GM18873 (cell line): ENCODE measurements around the gene NWD2.
"Not testable (repeated sequence)": the region's sequence is repeated elsewhere in the genome, so short reads cannot be mapped to it uniquely, and the experiment has no call there.

ENCODE experiments used
- ATAC-seq: cut with Tn5 transposase; IDR thresholded peaks from one replicate; pipeline ENCODE4 v1.9.1; 2021; ENCODE audit warnings: mild to moderate bottlenecking, moderate library complexity, moderate number of reproducible peaks; ENCODE audit not compliant: unreplicated experiment, low FRiP score

Gene NWD2

DNA sequence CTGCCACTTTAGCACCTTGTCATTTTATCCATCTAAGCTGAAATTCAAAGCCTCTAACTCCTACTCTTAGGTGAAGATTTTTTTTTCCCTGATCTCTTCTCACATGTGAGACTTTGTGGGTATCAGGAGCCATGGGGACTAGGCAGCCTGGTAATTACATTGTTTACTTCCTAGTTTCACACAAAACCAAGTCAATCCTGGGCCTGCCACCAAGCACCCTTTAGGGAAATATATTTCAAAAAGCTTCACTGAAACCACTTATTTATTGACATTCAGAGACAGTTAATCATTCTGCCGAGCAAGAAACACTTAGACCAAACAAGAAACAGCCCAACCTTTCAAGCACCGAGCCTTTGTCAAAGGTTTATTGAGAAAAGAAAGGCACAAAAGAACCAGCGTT, 241.6 kb downstream of the NWD2 start:
- ATAC-seq, result no peak

DNA sequence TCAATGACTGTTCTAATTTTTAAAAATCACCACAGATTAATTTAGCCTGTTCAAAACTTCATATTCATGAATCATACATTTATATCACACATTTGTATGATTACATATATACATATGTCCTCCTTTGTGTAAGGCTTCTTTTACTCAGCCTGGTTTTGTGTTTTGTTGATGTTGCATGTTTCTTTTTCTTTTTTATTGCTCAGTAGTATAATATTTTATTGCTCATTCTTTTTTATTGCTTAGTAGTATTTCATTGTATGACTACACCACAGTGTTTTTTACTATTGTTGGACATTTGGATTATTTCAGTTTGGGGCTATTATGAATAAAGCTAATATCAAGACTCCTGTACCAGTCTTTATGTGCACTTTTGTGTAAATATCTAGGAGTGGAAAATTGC, 243.1 kb downstream of the NWD2 start:
- ATAC-seq, result no peak

DNA sequence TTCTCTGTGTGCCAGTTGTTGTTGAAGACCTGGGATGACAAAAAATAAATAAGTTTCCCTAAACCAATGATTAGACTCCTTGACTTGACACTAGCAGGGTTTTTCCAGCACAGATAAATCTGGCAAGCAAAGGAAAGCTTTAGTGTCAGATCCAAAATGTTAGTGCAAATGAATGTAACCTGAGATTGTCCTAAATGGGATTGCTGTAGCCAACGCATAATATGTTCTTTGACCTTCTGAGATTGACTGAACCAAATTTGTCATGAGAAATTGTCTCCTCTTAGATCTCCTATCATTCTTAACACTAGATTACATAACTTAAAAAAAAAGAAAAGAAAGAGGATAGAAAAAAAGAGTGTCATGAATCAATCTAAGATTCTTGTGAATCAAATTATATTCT, 245.2 kb downstream of the NWD2 start:
- ATAC-seq, result no peak

DNA sequence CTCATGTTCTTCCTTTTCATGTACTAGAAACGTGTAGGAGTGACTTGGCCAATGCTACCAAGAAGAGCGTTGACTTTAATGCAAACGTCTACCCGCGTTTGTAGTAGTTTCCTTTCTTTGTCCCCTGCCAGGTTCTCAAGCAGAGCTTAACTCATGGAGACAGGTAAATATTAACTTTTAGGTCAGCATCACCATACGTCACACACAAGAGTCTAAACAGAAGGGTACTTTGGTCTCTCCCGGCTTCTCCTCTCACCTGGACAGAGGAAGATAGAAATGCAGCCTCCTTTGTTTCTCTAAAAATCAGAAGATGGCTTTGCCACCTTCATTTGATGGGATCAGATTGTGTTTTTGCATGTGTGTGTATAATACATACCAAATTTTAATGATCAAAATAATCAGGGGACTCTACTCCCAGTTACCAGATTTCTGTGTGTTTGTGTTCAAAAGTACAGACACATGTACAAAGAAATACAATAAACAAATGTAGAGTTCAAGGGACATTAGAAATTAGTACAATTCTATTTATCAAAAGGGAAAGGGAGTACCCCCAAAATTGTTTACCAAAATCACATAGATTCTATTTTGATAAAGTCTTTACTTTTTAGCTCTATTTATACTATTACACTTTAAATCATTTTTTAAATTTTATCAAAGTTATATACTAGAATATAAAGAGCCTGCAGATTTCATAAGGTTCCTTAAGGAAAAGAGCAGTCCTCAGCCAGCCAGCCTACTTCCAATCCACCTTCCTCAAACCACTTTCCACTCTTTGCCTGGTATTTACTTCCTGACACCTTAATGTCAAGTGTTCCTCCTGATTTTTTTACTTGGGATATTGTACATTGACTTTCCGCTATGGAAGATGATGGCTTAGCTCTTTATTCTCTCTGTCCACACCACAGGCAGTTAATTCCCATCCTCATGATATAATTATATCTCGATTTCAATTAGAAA, 246.1 kb downstream of the NWD2 start:
- no peak for ATAC-seq

DNA sequence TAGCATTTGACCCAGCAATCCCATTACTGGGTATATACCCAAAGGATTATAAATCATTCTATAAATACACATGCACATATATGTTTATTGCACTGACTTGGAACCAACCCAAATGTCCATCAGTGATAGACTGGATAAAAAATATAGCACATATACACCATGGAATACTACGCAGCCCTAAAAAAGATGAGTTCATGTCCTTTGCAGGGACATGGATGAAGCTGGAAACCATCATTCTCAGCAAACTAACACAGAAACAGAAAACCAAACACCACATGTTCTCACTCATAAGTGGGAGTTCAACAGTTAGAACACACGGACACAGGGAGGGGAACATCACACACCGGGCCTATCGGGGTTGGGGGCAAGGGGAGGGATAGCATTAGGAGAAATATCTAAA, 250.8 kb downstream of the NWD2 start:
- not testable (repeated sequence) for ATAC-seq
